ENCODE measurements around the gene CCDC63.

CCDC63 gene

DNA sequence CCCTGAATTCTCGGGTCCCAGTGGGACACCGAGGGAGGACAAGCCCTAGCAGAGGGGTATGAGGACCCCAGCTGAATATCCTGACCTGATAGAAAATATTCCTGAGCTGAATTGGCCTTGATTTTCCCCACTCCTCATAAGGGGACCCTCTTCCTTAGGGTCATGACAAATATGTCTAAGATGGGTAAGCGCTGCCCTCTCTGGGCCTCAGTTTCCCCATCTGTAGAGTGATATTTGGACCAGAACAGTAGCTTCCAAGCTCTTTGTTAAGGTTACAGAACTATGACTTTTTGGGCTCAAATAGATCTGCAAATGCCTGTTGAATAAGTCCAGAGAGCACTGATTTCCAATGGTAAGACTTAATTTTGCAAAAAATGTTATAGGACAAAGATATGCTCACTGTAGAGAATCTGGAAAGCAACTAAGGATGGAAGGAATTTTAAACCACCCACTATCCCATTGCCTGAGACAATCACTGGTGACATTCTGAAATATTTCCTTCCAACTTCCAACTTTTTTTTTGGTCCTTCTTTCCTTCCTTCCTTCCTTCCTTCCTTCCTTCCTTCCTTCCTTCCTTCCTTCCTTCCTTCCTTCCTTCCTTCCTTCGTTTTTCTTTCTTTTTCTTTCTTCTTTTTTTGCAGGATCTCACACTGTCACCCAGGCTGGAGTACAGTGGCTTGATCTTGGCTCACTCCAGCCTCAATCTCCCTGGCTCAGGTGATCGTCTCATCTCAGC, 41.6 kb downstream of the CCDC63 start:
- no peak for DNase-seq

DNA sequence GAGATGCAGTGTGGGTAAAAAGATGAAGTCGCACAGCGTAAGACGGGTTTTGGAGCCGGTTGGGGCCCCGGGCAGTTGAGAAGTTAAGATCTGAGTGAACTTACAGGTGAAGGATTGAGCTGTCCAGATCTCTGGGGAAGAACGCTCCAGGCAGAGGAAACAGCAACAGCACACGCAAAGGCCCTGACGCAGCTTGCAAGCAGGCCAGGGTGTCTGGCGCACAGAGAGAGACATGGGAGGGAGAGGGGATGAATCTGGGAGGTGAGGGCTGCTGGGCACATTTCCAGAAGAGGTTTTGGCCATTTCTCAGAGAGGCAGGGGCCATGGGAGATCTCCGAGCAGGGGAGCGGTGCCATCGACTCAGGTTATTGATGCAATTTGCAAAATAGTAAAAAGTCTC, 42.6 kb downstream of the CCDC63 start:
- DNase-seq, result no peak

DNA sequence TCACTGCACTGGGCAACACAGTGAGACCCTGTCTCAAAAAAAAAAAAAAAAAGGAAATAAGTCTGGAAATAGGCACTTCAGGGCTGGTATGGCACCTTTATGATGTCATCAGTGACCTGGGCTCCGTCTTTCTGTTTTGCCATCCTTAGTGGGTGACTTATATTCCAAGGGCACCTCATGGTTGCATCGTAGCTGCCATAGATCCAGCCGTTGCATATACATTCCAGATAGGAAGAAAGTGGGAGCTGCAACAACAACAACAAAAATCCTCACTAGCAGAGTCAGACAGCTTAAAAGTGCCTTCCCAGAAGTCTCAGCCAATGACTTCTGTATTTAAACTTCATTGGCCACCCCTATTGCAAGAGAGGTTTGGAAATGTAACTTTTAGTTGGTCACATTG, 47.2 kb downstream of the CCDC63 start:
- no peak for DNase-seq

DNA sequence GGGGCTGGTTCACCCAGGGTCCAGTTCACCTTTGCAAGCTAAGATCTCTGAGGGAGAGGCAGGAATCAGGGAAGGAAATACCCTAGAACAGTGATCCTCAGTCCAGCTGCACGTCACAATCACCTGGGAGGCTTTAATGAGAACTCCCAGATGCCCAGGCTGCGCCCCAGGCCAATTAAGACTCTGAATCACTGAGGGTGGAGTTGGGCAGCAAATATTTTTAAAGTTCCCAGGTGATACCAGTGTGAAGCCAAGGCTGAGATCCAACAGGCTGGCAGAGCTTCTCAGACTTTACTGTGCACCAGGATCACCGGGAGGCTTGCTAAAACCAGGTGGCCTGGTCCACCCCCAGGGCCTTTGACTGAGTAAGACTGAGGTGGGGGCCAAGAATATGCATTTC, 49.8 kb downstream of the CCDC63 start:
- no peak for DNase-seq

DNA sequence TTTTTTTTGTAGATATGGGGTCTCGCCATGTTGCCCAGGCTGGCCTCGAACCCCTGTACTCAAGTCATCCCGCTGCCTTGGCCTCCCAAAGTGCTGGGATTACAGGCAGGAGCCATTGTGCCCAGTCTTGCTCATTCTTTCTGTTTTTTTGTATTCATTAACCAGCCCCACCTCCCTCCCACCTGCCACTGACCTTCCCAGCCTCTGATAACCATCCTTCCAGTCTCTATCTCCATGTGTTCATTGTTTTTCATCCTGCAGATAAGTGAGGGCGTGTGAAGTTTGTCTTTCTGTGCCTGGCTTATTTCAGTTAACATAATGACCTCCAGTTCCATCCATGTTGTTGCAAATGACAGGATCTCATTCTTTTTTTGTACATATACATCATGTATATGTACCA, 54.6 kb downstream of the CCDC63 start:
- DNase-seq, result no peak

DNA sequence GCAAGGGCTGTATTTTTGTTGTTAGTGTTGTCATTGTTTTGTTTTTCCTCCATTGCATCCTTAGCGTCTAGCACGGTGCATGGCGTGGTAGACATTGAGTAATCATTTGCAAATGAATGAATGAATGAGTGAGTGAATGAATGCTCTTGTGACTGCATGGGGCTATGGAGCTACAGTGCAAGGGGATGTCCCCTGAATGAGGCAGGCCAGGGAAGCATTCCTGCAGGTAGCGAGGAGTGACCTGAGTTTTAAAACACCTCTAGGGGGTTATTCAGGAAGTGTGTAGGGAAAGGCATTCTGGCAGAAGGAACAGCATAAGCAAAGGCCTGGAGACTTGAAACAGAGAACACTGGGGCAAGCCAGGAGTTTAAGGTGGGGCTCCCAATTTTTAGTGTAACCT, 56.7 kb downstream of the CCDC63 start:
- no peak for DNase-seq

DNA sequence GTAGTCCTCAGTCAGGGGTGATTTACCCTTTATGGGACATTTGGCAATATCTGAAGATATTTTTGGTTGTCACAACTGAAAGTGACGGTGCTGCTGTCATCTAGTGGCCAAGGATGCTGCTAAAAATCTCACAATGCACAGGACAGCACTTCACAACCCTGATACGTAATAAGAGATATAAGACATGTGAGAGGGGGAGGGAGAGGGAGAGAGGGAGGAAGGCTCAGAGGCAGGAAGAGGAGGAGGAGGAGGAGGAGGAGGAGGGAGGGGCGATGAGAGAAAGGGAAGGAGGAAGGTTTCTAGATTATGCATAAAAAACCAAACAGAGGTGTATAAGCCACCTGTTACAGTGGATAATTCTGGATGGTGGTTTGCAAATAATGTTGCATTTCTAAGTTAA, 59.3 kb downstream of the CCDC63 start:
- DNase-seq, result peak; percentile 66

DNA sequence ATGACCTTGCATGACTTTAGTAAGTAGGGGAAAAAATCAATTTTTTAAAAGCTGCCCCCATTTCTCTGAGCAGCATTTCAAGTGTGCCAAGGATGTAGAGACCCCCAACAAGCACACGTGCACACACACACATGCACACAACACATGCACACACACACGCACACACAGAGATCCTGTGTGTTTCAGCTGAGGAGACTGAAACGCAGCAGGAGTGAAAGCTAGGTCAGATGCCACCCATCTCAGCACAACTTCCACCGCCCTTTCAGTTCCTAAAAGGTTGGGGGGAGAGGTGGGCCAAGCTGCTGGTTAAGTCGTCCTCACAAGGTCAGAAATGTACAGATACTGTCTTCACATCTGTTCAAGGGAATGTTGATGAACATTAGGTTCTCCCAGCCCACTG, 59.7 kb downstream of the CCDC63 start:
- DNase-seq, result peak; percentile 54

DNA sequence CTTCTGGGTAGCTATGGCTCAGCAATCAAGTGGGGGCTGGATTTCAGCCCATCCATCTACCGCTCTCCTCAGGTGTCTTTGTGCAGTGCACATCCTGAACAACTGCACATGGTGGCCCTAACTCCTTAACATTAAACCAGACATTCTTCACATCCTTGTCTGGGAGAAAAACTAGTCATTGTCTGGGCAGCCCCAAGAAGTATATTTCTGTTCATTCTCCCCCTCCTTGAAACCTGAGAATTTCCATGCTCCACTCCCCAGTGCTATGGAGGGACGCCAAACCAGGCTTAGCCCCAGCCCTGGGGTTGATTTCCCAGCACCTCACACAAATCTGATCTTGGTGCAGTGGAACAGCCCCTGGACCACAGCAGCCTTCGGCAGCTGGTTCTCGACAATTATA, 60.2 kb downstream of the CCDC63 start:
- DNase-seq, result no peak

DNA sequence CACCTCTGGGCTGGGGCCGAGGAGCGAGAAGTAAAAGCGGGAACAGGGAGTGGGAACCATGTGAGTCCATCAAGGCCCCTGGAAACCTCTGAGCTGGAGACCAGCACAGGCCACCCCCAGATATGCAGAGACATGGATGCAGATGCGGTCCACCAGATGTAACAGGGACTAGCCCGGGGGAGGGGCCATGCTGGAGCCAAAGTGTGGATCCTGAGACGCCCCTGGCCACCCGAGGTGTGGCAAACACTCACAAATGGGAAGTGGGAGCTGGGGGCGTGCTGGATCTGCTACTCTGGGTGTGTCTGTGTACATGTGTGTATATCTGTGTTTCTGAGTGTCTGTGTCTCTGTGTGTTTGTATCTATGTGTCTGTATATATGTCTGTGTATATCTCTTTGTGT, 60.8 kb downstream of the CCDC63 start:
- no peak for DNase-seq

DNA sequence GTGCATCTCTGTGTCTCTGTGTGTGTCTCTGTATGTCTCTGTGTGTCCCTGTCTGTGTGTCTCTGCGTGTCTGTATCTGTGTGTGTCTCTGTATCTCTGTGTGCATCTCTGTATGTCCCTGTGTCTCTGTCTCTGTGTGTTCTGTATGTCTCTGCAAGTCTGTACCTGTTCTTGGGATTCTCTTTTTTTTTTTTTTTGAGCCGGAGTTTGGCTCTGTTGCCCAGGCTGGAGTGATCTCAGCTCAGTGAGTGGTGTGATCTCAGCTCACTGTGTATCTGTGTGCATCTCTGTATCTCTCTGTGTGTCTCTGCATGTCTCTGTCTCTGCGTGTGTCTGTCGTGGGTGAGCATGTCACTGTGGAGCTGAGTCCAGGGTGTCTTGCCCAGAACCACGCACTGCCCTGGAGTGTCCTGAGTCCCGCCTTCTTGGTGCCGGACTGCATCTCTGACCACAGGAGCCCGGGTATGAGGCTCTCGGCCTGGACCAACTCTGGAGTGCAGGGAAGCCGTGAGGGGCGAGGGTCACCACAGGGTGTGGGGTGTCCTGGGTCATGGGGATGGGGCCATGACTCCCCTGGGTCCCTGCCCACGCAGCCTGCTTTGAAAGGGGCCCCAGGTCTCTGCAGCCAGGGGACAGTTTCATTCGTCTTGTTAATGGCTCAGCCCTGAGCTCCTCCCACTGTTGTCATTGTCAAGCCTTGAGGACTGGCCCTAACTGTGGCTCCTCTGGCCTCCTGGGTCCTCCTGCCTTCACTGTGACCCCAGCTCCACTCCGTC, 61.8 kb downstream of the CCDC63 start:
- no peak for DNase-seq

DNA sequence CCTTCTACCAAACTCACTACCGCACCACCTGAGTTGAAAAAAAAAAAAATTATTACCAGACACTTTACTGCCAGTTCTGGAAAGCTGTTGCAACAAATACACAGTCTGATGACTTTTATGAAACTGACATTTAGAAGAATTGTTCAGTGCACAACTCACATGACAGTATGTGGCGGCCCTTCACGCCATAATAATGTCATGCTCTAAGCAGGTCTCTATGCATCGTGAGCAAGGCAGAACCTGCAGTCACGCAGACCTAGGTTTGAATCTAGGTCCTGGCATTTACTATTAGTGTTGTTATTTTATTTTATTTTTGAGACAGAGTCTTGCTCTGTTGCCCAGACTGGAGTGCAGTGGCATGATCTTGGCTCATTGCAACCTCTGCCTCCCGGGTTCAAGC, 65.5 kb downstream of the CCDC63 start:
- no peak for DNase-seq

DNA sequence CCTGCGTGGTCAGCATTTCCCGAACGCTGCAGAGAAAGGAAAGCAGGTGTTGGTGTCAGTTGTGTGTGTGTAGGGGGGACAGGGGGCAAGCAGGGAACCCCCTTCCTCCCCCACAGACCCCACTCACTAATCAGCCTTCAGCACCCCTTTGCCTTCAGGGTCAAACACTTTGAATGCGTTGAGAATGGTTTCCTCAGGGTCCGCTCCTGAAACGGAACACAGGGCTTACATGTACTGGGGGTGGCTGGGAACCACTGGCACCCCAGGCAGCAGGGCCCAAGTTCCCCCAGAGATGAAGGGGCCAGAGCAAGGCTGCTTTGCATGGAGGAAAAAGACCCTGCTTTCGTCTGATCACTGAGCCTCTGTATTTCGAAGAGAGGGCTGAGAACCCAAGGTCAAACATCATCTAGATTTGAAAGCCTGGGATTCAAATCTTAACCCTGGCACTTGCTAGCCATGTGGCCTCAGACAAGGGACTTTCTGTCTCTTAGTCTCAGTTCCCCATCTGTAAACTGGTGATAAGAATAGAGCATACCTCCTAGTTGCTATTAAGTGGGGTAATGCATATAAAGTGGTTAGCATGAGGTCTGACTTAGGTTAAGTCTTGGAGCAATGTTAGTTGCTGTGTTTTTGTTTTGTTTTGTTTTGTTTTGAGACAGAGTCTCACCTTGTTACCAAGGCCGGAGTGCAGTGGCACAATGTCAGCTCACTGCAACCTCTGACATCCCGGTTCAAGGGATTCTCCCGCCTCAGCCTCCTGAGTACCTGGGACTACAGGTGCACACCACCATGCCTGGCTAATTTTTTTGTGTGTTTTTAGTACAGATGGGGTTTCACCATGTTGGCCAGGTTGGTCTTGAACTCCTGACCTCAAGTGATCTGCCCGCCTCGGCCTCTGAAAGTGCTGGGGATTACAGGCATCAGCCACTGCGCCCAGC, 66.6 kb downstream of the CCDC63 start:
- DNase-seq, result peak; percentile 57

DNA sequence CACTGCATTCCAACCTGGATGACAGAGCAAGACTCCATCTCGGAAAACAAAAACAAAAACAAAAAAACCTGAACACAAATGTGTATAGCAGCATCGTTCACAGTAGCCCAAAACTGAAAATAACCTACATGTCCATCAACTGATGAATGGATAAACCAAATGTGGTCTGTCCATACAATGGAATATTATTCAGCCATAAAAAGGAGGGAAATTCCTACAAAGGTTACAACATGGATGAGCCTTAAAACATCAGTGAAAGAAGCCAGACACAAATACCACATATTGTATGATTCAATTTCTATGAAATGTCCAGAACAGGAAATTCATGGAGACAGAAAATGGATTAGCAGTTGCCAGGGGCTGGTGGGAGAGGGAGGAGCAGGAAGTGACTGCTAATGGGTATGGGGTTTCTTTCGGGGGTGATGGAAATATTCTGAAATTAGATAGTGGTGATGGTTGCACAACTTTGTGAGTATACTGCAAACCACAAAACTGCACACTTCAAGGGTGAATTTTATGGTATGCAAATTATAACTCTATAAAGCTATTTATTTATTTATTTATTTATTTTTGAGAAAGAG, 69.6 kb downstream of the CCDC63 start:
- DNase-seq, result no peak

DNA sequence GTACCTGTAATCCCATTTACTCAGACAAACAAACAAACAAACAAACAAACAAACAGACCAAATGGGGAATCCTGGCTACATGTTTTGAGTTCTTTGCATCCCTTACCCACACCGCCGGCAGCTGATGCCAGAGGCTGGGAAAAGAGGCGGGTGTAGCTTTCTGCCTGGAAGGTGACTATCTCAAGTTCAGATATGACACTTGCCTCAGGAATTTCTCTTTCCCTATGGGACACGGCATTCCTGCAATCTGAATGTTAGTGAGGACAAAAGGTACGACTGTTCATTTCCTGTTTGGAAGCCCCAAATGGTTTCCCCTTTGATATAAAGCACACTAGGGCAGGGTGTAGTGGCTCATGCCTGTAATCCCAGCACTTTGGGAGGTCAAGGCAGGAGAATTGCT, 70.7 kb downstream of the CCDC63 start:
- DNase-seq, result no peak

DNA sequence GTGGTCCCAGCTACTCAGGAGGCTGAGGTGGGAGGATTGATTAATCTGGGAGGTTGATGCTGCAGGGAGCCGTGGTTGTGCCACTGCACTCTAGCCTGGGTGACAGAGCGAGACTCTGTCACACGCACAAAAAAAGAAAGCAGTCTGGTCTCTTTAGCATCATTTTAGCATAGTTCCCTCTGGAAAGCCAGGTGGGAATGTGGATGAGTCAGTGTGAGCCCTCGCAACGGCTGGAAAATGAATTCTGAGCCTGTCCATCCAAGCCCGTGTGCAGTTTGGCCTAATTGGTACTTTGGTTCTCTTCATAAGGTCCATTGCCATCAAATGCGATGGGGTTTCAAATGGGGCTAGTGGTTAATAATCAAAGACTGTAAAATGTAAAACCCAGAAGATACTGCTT, 71.2 kb downstream of the CCDC63 start:
- no peak for DNase-seq

DNA sequence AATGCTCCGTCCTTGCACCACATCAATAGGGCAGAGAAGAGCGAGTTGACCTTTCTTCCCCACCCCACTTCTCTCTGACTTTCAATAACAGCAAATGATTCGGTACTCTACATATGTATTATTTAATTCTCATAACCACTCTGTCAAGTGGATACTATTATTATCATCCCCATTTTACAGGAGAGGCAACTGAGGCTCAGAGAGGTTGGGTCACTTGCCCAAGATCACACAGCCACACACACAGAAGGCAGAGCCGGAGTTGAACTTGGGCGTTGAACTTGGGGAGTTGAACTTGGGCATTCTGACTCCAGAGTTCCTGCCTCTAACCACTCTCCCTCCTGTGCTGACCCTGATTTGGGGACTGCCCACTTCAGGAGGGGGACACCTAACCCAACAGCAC, 72.9 kb downstream of the CCDC63 start:
- no peak for DNase-seq

DNA sequence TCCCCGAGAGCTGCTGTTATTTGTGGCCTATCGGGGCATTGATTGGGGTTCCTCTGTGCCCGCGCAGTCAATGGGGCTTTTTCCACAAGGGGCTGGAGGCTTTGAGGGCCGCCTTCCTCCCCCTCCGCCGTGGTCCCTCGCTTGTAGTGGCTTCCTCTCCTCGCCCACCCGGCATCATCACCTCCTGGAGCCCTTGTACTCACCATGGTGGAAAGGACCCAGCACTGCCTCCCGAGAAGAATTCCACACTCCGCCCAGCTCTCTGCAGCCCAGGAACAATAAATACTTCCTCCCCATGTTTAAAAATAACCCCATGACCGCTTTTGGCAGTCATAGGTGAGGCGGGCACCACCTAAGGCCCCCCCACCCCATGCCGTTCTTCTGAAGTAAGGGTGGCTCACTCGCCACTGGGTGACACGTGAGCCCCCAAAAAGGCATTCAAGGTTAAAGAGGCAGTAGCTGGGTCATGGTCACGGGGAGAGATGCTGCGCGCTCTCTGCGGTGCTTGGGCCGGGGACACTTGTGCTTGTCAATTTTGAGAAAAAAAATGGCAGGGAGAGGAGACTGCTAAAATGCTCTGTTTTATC, 73.6 kb downstream of the CCDC63 start, which contains the start of gene MYL2:
Gene MYL2 (minus strand): TSS at position 256 of the 587 bp plus-strand sequence. CDS start 50 bp downstream, at position 206.
- no peak for DNase-seq

DNA sequence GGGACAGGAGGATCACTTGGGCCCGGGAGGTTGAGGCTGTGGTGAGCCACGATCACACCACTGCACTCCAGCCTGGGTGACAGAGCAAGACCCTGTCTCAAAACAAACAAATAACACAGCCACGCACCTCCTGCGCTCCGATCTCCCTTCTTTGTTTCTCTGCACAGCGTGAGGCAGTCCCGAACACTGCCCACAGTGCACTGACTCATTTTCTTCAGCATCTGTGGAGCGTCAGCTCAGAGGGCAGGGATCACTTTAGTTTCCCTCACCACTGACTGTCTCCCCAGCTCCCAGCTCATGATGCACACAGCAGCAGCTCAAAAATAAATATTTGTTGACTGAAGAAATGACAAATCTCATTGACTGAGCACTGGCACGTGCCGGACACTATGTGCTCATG, 74.5 kb downstream of the CCDC63 start:
- DNase-seq, result no peak

DNA sequence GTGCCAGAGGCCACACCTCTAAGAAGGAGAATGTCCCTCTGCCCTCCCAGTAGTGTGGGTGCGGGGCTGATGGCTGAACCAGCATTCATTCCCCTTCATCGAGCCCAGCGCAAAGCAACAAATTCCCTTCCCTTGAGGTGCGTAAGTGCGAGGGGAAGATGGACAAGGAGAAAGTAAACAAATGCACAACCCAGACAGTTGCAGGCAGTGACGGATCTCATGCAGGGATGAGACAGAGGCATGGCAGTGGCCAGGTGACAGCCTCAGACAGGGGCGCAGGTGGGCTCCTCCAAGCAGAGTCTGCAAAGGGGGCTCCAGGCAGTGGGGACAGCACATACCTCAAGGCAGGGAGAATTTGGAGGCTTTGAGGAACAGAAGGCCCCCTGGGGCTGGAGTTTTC, 75.9 kb downstream of the CCDC63 start:
- DNase-seq, result no peak

DNA sequence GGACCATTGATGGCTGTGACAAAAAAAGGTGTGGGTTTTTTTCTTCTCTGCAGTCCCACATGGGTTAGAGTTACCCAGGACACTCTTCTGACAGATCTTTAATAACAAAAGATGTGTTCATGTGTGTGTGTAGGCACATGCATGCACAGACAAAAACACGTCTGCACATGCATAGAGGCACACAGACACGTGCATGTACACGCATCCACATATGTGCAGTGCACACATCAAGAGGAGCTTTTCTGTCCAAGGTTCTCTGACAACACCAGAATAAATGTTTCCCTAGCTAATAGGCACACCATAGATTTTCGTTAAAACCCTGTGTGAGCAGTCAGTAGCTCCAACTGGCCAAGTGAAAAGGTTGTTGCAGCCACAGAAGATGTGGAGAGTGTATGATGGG, 76.4 kb downstream of the CCDC63 start:
- DNase-seq, result no peak

DNA sequence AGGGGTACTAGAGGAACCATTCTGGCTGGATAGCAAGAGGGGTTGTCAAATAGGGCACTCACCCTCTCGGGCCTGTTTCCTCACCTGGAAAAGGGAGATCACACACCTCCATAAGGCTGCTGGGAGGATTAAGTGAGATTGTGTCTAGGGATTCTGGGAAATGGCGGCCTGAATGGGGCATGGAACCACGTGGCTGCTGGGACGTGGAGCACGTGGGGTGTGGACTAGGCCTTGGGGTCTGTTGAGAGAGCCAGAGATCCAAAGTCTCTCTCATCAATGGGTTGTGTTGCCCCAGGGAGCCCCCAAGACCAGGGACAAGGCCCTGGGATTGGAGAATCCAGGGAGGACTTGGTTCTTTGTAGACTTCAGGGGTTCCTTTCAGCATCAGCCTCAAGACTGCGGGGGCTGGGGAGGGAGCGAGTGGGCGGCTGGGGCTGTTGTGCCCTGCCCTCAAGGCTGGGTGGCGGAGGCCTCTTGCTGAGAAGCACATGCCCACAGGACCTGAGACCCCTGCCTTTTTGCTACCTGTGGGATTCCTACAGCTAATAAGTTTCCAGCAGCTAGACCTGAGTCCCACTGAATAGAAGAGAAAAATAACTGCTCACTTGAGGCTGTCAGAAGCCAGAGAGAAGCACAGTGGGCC, 77.0 kb downstream of the CCDC63 start:
- DNase-seq, result no peak
